ENCODE results near the gene ANO9.
"Not testable (repeated sequence)": the region's sequence is repeated elsewhere in the genome, so short reads cannot be mapped to it uniquely, and the experiment has no call there.

ANO9 gene

DNA sequence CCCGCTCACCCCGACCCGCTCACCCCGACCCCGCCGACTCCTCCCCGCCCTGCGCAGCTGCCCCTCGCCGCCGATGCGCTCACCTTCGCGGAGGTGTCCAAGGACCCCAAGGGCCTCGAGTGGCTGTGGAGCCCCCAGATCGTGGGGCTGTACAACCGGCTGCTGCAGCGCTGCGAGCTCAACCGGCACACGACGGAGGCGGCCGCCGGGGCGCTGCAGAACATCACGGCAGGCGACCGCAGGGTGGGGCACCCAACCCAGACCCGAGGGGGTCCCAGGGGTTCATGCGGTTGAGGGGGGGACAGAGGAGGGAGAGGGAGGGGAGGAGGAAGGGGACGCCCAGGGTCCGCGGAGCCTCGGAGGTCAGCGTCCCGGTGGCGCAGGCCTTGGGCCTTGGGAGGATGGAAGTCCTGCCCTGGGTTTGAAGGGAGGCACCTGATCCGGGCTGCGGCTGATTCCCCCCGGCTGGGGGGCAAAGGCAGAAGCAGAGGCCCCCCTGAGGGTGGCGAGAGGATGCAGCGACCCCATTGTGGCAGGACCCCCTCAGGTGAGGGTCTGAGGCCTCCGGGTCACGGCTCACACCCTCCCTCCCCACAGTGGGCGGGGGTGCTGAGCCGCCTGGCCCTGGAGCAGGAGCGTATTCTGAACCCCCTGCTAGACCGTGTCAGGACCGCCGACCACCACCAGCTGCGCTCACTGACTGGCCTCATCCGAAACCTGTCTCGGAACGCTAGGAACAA lies 38.6 kb downstream of the ANO9 start:
- DNase-seq (ENCODE audit: low read depth, low spot score) = no peak

DNA sequence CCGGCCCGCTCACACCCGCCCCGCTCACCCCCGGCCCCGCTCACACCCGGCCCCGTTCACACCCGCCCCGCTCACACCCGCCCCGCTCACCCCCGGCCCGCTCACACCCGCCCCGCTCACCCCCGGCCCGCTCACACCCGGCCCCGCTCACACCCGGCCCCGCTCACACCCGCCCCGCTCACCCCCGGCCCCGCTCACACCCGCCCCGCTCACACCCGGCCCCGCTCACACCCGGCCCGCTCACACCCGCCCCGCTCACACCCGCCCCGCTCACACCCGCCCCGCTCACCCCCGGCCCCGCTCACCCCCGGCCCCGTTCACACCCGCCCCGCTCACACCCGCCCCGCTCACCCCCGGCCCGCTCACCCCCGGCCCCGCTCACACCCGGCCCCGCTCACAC lies 40.6 kb downstream of the ANO9 start:
- not testable (repeated sequence) for DNase-seq (ENCODE audit: low read depth, low spot score)

DNA sequence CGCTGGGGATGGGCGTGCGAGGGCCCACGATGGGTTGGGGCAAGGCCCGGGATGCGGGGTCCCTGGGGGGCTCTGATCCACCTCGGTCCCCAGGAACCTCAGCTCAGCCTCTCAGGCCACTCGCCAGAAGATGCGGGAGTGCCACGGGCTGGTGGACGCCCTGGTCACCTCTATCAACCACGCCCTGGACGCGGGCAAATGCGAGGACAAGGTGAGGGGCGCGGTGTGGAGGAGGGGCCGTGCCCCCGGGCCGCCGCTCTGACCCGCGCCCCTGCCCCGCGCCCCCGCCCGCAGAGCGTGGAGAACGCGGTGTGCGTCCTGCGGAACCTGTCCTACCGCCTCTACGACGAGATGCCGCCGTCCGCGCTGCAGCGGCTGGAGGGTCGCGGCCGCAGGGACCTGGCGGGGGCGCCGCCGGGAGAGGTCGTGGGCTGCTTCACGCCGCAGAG lies 41.5 kb downstream of the ANO9 start:
- no peak for DNase-seq (ENCODE audit: low read depth, low spot score)

DNA sequence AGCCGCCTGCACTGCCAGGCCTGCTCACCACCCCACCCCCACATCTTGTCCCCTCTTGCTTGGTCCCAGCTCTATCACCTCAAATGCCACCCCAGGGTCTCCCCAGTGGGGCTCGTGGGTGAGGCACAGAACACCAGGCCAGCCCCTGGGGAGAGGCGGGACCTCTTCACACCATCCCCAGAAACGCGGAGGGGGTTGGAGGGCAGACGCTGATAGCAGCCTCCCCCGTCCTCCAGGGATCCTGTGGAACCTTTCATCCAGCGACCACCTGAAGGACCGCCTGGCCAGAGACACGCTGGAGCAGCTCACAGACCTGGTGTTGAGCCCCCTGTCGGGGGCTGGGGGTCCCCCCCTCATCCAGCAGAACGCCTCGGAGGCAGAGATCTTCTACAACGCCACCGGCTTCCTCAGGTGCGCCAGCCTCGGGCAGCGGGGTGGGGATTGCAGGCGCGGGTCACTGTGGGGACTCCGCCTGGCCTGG lies 42.0 kb downstream of the ANO9 start:
- DNase-seq (ENCODE audit: low read depth, low spot score) = no peak

DNA sequence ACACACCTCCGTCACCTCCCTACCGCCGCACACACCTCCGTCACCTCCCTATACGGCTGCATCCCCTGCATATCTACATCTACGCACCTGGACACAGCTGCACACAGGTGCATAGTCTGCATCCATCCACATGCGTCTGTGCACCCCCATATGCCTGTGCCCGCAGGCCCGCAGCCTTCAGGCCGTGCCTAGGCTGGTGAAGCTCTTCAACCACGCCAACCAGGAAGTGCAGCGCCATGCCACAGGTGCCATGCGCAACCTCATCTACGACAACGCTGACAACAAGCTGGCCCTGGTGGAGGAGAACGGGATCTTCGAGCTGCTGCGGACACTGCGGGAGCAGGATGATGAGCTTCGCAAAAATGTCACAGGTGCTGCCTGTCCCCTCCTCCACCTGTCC lies 43.0 kb downstream of the ANO9 start:
- DNase-seq (ENCODE audit: low read depth, low spot score) = no peak

DNA sequence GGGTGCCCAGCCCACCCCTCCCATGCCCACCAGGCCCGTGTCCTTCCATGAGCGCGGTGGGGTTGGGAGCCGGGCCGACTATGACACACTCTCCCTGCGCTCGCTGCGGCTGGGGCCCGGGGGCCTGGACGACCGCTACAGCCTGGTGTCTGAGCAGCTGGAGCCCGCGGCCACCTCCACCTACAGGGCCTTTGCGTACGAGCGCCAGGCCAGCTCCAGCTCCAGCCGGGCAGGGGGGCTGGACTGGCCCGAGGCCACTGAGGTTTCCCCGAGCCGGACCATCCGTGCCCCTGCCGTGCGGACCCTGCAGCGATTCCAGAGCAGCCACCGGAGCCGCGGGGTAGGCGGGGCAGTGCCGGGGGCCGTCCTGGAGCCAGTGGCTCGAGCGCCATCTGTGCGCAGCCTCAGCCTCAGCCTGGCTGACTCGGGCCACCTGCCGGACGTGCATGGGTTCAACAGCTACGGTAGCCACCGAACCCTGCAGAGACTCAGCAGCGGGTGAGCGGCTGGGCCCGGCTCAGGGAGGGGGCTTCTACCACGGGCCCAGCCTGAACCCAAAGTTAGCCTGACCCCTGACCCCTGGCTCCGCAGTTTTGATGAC lies 44.8 kb downstream of the ANO9 start:
- DNase-seq (ENCODE audit: low read depth, low spot score) = no peak

DNA sequence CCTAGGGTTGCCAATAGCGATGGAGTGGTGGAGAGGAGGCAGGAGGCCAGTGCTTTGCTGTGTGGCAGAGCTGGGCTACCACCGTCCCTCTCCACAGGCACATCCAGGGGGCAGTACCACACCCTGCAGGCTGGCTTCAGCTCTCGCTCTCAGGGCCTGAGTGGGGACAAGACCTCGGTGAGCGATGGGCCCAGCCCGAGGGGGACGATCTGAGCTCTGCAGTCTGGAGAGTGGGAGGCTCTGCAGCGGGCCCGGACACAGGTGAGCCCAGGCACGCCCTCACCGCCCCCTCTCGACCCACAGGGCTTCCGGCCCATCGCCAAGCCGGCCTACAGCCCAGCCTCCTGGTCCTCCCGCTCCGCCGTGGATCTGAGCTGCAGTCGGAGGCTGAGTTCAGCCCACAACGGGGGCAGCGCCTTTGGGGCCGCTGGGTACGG lies 45.3 kb downstream of the ANO9 start:
- no peak for DNase-seq (ENCODE audit: low read depth, low spot score)

DNA sequence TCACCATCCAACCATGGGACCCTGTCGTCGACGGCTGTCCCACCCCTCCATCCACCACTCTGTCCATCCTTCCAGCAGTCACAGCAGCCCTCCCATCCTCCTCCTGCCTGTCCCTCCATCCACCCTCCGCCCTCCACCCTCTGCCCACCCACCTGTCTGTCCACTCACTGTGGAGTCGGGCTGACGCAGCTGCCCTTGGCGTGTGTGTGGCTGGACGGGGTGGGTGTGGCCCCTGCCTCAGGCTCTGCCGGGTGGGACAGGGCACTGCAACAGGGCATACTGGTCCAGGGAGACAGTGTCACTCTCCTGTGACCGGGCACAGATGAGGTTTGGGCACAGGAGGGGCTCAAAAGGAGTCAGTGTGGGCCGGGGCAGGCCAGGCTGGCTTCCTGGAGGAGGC lies 45.9 kb downstream of the ANO9 start:
- no peak for DNase-seq (ENCODE audit: low read depth, low spot score)

DNA sequence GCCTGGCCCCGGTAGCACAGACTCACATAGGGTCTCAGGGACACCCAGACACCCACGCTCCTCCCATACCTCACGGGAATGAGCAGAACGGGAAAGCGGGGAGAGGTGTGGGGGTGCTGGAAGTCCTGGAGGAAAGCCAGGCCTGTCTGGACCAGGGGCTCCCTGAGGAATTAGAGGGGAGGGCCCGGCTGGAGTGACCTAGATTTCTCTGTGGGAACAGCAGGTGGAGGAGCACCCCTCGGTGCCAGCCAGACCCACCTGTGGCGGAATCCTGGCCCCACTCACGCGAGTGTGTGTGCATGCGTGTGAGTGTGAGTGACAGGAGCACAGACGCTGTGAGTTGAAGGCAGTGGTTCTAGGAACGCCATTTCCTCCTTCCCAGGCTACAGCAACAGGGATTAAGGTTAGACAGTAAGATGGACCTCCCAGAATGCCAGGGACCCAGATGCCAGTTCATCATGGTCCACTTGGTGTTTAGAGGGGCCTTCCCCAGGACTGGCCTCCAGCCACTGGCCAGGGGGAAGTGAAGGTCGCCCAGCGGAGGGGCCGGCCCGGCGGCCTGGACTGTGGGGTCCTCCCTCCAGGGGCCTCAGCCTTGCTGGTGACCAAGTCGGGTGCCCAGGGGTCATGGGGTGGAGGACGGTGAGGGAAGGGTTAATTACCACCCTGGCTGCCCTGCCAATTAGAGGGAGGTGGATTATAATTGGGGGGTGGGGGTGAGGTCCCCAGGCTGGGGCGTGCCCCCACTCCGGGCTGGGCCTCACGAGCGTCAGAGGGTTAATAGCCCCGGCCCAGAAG lies 46.8 kb downstream of the ANO9 start:
- no peak for DNase-seq (ENCODE audit: low read depth, low spot score)

DNA sequence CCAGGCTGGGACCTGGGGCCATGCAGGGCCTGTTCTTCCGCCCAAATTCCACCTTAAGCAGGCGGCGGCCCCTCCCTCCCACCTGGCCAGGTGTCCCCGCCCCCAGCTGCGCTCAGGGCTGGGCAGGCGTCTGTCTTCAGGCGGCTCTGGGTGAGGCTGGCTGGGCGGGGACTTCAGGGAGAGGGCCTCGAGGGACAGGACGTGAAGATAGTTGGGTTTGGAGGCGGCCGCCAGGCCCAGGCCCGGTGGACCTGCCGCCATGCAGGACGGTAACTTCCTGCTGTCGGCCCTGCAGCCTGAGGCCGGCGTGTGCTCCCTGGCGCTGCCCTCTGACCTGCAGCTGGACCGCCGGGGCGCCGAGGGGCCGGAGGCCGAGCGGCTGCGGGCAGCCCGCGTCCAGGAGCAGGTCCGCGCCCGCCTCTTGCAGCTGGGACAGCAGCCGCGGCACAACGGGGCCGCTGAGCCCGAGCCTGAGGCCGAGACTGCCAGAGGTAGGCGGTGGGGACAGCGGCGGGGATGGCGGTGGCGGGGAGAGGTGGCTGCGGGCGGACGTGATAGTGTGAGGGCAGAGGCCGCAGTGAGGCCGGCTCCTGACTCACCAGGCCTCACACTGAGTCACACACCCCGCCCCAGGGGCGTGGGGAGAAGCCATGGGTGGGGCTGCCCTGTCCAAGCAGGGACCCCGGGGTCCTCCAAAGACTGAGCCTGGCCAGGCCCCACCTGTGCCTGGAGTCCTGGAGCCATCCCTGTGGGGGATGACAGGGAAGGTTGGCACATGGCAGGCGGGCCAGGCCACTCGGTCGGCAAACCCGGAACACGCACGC lies 47.6 kb downstream of the ANO9 start, which contains the start of gene PKP3:
Gene PKP3 (plus strand): TSS at position 176 of the 824 bp plus-strand sequence. CDS start 84 bp downstream, at position 260.
- no peak for DNase-seq (ENCODE audit: low read depth, low spot score)

DNA sequence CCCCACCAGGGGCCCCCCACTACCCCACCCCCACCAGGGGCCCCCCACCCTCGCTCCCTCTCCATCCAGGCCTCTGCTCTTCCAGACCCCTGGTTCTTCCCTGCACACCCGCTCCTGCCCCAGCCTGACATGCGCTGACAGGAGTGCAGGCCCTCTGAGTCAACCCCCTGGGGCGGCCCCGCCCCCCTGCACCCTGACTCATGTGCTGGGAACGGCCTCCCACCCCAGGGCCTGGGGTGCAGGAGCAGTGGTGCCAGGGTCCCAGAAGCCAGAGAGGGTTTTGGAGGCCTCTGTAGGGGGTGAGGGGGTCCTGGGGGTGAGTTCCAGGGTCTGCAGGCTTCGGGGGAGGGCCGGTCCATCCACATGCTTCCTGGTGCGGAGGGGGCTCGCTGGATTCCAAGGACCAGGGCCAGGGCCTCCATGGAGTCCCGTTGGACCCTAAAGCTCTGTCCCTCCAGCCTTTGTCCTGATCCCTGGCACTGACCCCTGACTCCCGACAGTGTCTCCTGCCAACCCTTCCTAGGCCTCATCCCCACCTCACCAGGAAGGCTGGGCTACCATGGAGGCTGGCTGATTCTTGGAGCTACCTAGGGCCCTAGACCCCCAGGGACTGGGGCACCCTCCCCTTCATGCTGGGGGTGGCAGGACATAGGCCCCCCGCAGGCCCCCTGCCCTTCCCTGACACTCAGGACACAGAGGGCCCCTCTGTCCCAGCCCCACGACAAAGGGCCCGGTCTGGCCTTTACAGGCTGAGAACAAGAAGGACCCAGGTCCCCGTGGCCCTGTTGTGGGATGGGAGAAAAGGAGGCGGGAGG lies 48.4 kb downstream of the ANO9 start:
- no peak for DNase-seq (ENCODE audit: low read depth, low spot score)

DNA sequence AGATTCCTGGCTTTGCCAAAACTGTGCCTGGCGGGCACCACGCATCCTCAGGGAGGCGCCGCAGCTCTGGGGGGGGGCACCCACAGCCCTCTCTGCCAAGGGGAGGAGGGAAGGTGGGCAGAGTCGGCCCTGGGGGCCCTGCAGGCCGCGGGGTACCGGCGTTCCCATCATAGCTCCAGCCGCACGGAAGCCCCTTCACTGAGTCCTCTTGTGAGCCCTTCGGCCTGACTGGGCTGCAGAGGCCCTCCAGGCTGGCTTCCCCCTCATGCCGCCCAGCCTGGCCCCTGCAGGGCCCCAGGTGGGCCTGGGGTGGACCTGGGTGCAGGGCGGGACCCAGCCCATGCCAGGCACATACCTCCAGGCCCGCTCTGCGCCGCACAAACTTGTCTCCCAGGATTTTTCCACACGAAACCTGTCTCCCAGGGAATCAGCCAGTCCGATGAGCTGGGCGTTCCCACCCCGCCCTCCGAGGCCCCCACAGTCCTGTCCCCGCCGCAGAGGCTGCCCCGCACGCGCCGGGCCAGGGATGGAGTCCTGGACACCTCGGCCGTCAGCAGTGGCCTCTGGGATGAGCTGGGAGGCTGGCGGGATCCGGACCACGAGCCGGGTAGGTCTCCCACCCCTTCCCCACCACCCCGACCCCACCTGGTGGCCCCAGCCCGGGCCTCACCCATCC lies 49.6 kb downstream of the ANO9 start:
- no peak for DNase-seq (ENCODE audit: low read depth, low spot score)

DNA sequence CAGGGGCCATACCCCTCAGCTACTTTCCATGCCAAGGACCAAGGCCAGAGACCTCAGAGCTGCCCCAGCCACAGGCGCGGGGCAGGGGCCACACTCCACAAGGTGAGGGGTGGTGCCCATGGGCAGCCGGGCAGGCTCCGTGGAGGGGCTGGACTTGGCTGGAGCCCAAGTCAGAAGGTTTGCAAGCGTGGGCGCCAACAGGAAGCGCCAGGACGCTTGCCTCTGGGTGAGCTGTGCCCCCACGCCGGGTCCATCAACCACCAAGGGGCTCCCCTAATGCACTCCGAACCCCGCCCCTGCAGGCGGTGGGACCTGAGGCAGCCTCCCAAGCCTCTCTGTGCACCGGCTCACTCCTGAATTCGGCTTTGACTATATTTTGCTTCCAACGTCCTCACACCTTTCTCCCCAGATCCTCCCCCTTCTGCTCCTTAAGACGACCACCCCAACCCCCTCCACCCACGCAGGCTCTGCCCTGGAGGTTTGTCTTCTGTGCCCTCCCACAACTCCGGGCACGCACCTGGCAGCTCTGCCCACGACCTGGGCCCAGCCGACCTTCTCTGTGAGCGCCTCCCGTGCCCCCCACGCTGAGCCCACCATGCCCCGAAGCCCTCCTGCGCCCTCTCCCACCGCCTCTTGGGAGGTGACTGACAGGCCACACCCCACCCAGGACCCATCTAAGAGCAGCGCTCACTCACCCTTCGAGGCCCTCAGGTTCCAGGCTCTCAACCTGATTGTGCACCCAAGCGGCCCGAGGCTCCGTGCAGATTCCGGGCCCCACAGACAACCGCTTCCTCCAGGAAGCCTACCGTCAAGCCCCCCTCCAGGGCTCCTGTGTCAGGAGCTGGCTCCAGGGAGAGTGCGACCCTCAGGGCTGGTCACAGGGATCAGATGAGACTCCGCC lies 50.4 kb downstream of the ANO9 start:
- no peak for DNase-seq (ENCODE audit: low read depth, low spot score)

DNA sequence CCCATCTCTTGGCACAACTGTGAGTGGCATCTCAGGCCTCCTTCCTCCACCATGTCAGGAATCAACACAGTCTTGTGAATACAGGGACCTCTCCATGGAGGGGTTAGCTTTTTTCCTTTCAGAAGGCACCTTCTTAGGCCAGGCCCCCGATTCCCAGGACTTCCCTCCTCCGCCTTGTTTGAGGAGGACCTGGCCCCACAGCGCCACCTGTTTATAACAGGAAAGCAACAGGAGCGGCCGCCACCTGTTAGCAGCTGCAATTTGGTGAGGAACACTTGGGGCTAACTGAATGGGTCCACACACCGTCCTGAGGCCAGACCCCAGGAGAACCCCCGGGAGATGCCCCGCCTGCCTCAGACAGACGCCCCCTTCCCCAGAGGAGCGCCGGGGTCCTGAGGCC lies 51.6 kb downstream of the ANO9 start:
- DNase-seq (ENCODE audit: low read depth, low spot score) = no peak

DNA sequence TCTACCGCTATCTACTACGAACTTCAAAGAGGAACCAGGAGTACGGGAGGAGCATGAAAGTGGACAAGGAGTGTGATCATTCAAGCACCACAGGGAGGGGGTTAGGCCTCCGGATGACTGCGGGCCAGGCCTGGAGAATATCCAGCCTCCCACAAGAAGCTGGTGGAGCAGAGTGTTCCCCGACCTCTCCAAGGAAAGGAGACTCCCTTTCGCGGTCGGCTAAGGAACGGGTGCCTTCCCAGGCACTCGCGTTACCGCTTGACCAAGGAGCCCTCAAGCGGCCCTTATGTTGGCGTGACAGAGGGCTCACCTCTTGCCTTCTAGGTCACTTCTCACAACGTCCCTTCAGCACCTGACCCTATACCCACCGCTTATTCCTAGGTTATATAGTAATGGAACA lies 52.4 kb downstream of the ANO9 start:
- not testable (repeated sequence) for DNase-seq (ENCODE audit: low read depth, low spot score)

DNA sequence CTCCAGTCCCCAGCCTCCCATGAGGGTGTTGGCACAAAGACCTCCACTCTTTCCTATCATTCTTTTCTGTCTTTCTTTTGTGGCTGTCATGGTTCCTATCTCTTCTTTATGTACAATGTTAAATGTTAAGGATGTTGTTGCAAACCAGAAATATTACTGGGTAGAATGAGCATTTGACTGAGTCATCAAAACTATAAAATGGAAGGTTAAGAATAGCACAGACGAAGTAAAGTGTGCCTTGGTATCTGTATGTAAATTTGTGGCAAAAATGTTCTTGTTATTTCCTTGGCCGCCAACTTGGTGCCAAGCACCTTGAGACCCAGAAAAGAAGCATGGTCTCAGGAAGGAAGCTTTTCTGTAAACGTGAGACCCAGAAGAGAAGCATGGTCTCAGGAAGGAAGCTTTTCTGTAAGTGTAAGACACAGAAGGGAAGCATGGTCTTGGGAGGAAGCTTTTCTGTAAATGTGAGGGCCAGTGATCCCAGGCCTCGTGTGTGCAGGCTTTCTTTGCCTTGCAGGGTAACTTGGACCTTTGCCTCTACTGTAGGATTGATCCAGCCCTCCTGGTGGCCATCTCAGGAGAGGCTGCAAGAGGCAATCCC lies 54.5 kb downstream of the ANO9 start:
- no peak for DNase-seq (ENCODE audit: low read depth, low spot score)

DNA sequence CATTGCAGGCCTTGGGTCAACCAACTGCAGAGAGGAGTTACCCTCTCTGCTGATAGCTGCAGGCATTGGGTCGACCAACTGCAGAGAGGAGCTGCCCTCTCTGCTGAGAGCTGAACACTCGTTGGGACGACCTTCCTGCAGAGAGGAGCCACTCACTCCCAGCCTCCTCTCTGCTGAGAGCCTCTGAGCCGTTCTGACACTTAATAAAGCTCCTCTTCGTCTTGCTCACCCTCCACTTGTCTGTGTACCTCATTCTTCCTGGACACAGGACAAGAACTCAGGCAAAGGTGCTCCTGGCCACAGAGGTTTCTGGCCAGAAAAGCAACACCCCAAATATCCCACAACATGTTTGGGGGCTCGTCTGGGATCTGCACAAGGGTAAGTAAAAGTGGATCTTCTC lies 55.3 kb downstream of the ANO9 start:
- no peak for DNase-seq (ENCODE audit: low read depth, low spot score)

DNA sequence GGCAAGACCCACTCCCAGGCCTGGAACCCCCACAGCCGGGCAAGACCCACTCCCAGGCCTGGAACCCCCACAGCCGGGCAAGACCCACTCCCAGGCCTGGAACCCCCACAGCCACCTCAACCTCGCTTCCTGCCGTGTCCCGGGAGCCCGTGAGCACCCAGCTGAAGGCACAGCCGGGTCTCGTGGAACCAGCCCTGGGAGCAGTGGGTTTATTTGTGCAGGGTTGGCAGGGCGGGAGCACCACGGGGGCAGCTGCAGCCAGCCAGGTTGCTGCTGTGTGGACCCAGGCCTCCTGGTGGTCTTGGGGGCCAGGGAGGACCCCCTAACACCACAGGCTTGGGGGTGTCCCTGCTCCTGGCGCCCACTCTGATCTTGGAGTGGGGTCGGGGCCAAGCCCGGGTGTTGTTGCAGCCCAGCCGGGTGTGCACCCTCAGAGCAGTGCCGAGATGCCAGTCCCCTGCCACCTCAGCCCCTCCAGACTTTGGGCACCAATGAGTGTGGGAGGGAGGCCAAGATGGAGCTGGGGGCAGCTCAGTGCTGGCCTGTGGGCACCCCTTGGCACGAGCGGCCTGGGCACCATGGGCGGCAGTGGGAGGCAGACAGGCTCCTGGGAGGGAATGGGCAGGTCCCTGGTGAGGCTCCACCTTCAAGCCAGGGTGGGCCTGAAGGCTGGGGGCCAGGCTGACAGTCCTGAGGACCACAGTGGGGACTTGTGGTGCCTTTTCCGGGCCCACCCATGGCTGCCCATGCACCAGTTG lies 56.0 kb downstream of the ANO9 start:
- no peak for DNase-seq (ENCODE audit: low read depth, low spot score)

All from smooth muscle cell of the brain vasculature (primary cell).